Suprapubic skin (tissue), 4 donors: ENCODE results near the gene NUP85. TPM values are rescaled to one million over a fixed set of nuclear protein-coding genes. Genes with fewer than 3 reads are reported as not detected.

Experiments
- DNase-seq, 2 donors: peaks; one replicate each; pipeline ENCODE4 v3.0.0-alpha.2; 2019; ENCODE audit warnings: low spot score in 2 of 2
- H3K27ac ChIP-seq: fragments of 200-600 bp; sonication (generic); one replicate; pipeline ENCODE4 v1.5.1; 2019
- H3K27me3 ChIP-seq: fragments of 200-600 bp; sonication (generic); one replicate; pipeline ENCODE4 v1.5.1; 2019
- H3K36me3 ChIP-seq: fragments of 200-600 bp; sonication (generic); one replicate; pipeline ENCODE4 v1.5.1; 2019
- H3K4me1 ChIP-seq: fragments of 200-600 bp; sonication (generic); one replicate; pipeline ENCODE4 v1.5.1; 2019
- H3K4me3 ChIP-seq: fragments of 200-600 bp; sonication (generic); one replicate; pipeline ENCODE4 v1.5.1; 2019; ENCODE audit warnings: mild to moderate bottlenecking
- H3K9me3 ChIP-seq: fragments of 200-600 bp; sonication (generic); one replicate; pipeline ENCODE4 v1.5.1; 2019
- EP300 ChIP-seq: sonication (generic); formaldehyde crosslinking; IDR thresholded peaks from one replicate; pipeline ENCODE4 v1.6.1; 2017; ENCODE audit warnings: antibody characterized with exemption
- POLR2A ChIP-seq, 2 donors: fragments of 450-650 bp; IDR thresholded peaks; one replicate each; pipeline ENCODE4 v1.6.1; 2017; ENCODE audit warnings: antibody characterized with exemption in 2 of 2, mild to moderate bottlenecking in 2 of 2, moderate library complexity in 2 of 2
- POLR2AphosphoS5 ChIP-seq, 3 donors: sonication (generic); formaldehyde crosslinking; IDR thresholded peaks; one replicate each; pipeline ENCODE4 v1.6.1; 2017; ENCODE audit warnings: antibody characterized with exemption in 3 of 3
- WGBS: methylation state at CpG from one replicate; pipeline ENCODE4 v1.1.5; 2018; 5-methylcytosine and 5-hydroxymethylcytosine counted together
- total RNA-seq, 4 donors: library from RNA; depleted of rRNA; stranded (reverse); fragments of >200 nt; gene quantifications; one replicate each; pipeline ENCODE4 v1.1.0, GENCODE V29; 2016
- TF ChIP-seq, protein P1 (sequence below), 2 donors: fragments of 200-600 bp in 1 of 2; fragments of 450-650 bp in 1 of 2; sonication (generic) in 1 of 2; IDR thresholded peaks; one replicate each; pipeline ENCODE4 v1.5.1; 2016 to 2019; ENCODE audit warnings: antibody characterized with exemption in 2 of 2, mild to moderate bottlenecking in 1 of 2, moderate library complexity in 1 of 2

NUP85 gene
- total RNA-seq, 4 donors from 2014 or later = 27.3 to 71.7 (median 33.0) TPM

DNA sequence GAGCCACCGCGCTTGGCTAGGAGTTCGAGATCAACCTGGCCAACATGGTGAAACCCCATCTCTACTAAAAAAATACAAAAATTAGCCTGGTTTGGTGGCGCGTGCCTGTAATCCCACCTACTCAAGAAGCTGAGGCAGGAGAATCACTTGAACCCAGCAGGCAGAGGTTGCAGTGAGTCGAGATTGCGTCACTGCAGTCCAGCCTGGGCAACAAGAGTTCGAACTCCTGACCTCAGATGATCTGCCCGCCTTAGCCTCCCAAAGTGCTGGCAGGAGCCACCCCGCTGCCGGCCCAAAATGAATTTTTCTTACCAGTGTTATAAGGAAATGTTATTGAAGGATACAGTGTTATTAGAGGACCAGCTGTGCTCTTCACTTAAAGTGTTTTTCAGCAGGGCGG is 2.3 kb downstream of the NUP85 start:
- 83% methylated on average over 12 of the region's 12 CpGs for WGBS
- no peak overlapping the region for H3K27ac ChIP-seq
- no peaks in the 10 kb centered on the region for H3K9me3 ChIP-seq
- no peaks in the 10 kb centered on the region for H3K27me3 ChIP-seq
- TF ChIP-seq POLR2A (IDR thresholded peaks at IDR 0.05) (no peak), EP300 (no peak), POLR2AphosphoS5 (IDR thresholded peaks at IDR 0.05) (no peak)
- TF ChIP-seq, protein P1, sequence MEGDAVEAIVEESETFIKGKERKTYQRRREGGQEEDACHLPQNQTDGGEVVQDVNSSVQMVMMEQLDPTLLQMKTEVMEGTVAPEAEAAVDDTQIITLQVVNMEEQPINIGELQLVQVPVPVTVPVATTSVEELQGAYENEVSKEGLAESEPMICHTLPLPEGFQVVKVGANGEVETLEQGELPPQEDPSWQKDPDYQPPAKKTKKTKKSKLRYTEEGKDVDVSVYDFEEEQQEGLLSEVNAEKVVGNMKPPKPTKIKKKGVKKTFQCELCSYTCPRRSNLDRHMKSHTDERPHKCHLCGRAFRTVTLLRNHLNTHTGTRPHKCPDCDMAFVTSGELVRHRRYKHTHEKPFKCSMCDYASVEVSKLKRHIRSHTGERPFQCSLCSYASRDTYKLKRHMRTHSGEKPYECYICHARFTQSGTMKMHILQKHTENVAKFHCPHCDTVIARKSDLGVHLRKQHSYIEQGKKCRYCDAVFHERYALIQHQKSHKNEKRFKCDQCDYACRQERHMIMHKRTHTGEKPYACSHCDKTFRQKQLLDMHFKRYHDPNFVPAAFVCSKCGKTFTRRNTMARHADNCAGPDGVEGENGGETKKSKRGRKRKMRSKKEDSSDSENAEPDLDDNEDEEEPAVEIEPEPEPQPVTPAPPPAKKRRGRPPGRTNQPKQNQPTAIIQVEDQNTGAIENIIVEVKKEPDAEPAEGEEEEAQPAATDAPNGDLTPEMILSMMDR (IDR thresholded peaks at IDR 0.05) = no peak
- H3K4me1 ChIP-seq = peaks cover 27% of the 10 kb centered on the region
- peaks cover 34% of the 10 kb centered on the region for H3K36me3 ChIP-seq
- H3K4me3 ChIP-seq = no peak overlapping the region
- DNase-seq = no peak

DNA sequence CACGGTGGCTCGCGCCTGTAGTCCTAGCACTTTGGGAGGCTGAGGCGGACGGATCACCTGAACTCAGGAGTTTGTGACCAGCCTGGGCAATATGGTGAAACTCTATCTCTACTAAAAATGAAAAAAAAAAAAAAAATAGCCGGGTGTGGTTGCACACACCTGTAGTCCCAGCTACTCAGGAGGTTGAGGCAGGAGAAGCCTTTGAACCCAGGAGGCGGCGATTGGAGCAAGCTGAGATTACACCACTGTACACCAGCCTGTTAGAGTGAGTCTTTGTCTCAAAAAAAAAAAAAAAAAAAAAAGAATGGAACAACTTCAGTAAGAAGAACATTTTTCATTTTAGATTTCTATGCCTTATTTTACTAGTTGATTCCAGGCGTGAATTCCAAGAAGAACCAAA is 2.7 kb downstream of the NUP85 start:
- 88% methylated on average over 9 of the region's 9 CpGs for WGBS
- no peaks in the 10 kb centered on the region for H3K27me3 ChIP-seq
- TF ChIP-seq EP300 (no peak), POLR2A (IDR thresholded peaks at IDR 0.05) (no peak), POLR2AphosphoS5 (IDR thresholded peaks at IDR 0.05) (no peak)
- TF ChIP-seq, protein P1 (IDR thresholded peaks at IDR 0.05) = no peak
- peaks cover 38% of the 10 kb centered on the region for H3K36me3 ChIP-seq
- H3K9me3 ChIP-seq = no peaks in the 10 kb centered on the region
- H3K4me3 ChIP-seq = no peak overlapping the region
- no peak for DNase-seq
- H3K27ac ChIP-seq = no peak overlapping the region
- peaks cover 27% of the 10 kb centered on the region for H3K4me1 ChIP-seq

GRCh38 chr17:75209061-75209460 is 3.6 kb downstream of the NUP85 start:
- TF ChIP-seq POLR2AphosphoS5 (IDR thresholded peaks at IDR 0.05) (no peak), POLR2A (IDR thresholded peaks at IDR 0.05) (no peak), EP300 (no peak)
- TF ChIP-seq, protein P1 (IDR thresholded peaks at IDR 0.05) = no peak
- Histone ChIP-seq H3K4me1 (peaks cover 27% of the 10 kb centered on the region), H3K36me3 (peaks cover 47% of the 10 kb centered on the region), H3K27me3 (no peaks in the 10 kb centered on the region), H3K4me3 (no peak overlapping the region), H3K27ac (no peak overlapping the region), H3K9me3 (no peaks in the 10 kb centered on the region)
- 84% methylated on average over 3 of the region's 3 CpGs for WGBS
- DNase-seq = no peak

DNA sequence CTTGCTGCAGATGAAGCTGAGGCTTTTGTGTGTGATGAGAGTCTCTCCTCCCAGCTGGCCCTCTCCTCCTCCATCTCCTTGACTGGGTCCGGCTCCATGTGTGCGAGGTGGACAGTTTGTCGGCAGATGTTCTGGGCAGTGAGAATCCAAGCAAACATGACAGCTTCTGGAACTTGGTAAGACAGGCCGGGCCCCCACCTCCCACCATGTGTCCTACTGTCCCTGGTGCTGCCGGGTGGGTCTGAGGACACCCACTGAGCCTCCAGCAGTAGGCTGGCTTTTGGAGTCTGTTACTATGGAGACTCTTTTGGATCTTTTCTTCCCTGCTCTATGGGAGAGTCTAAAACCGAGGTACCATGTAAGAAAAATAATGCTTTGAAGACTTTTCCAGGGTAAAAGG is 12.7 kb downstream of the NUP85 start:
- Histone ChIP-seq H3K4me3 (no peak overlapping the region), H3K27me3 (no peaks in the 10 kb centered on the region), H3K36me3 (peaks cover 87% of the 10 kb centered on the region), H3K27ac (no peak overlapping the region), H3K4me1 (no peaks in the 10 kb centered on the region), H3K9me3 (no peaks in the 10 kb centered on the region)
- 74% methylated on average over 3 of the region's 6 CpGs for WGBS
- TF ChIP-seq POLR2AphosphoS5 (IDR thresholded peaks at IDR 0.05) (no peak), EP300 (no peak), POLR2A (IDR thresholded peaks at IDR 0.05) (no peak)
- TF ChIP-seq, protein P1 (IDR thresholded peaks at IDR 0.05) = no peak
- DNase-seq = no peak

DNA sequence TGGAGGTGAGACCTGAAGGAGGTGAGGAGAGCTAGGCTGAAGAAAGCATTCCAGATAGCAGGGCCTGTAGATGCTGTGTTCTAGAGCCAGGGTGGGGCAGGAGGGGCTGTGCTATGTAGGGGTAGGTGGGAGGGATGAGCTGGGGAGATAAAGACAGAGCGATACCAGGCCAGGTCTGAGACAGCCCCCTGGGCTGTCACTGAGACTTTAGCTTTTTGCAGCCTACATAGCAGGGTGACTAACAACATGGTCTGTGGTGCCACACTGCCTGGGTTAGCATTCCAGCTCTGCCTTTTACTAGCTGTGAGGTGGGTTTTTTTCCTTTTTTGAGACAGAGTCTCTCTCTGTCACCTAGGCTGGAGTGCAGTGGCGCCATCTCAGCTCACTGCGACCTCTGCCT is 14.3 kb downstream of the NUP85 start:
- H3K36me3 ChIP-seq = peaks cover 81% of the 10 kb centered on the region
- no peaks in the 10 kb centered on the region for H3K27me3 ChIP-seq
- TF ChIP-seq POLR2AphosphoS5 (IDR thresholded peaks at IDR 0.05) = no peak
- no peak for TF ChIP-seq EP300
- no peaks in the 10 kb centered on the region for H3K4me1 ChIP-seq
- WGBS = 92% methylated on average over 3 of the region's 3 CpGs
- no peaks in the 10 kb centered on the region for H3K9me3 ChIP-seq
- no peak overlapping the region for H3K27ac ChIP-seq
- H3K4me3 ChIP-seq = no peak overlapping the region
- no peak for DNase-seq

DNA sequence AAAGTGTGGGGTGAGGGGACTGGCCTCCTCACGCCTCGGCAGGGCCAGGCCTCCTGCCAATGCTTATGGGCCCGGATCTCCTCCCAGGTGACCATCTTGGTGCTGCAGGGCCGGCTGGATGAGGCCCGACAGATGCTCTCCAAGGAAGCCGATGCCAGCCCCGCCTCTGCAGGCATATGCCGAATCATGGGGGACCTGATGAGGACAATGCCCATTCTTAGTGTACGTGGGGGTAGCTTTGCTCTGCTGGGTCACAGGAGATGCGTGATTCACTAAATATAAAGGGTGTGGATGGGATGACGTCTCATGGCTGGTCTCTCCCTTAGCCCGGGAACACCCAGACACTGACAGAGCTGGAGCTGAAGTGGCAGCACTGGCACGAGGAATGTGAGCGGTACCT is 19.5 kb downstream of the NUP85 start:
- H3K36me3 ChIP-seq = peaks cover 70% of the 10 kb centered on the region
- H3K27me3 ChIP-seq = no peaks in the 10 kb centered on the region
- WGBS = 83% methylated on average over 14 of the region's 14 CpGs
- H3K27ac ChIP-seq = no peak overlapping the region
- no peak overlapping the region for H3K4me3 ChIP-seq
- no peaks in the 10 kb centered on the region for H3K4me1 ChIP-seq
- no peak for DNase-seq
- no peak for TF ChIP-seq EP300
- TF ChIP-seq, protein P1 (IDR thresholded peaks at IDR 0.05) = no peak
- TF ChIP-seq POLR2A (IDR thresholded peaks at IDR 0.05) = no peak
- no peak for TF ChIP-seq POLR2AphosphoS5 (IDR thresholded peaks at IDR 0.05)
- no peaks in the 10 kb centered on the region for H3K9me3 ChIP-seq
